Heart left ventricle (tissue), 16 donors: ENCODE data around the gene TAP2. TPM values are rescaled to one million over a fixed set of nuclear protein-coding genes. Genes with fewer than 3 reads are reported as not detected.

Experiments used
- ATAC-seq, 4 donors: fragments of 200-7000 bp; cut with Tn5 transposase; one replicate each; pipeline ENCODE4 v1.9.1; 2020 to 2022; ENCODE audit warnings: moderate library complexity in 4 of 4, mild to moderate bottlenecking in 3 of 4, moderate number of reproducible peaks in 1 of 4
- DNase-seq, 5 donors: peaks; one replicate each; pipeline ENCODE4 v3.0.0-alpha.2; 2020
- H3K27ac ChIP-seq, 12 donors: fragments of 200-600 bp; sonication (generic) in 4 of 12; one replicate each; pipeline versions ENCODE4 v1.5.0 to v1.8.0; 2016 to 2022; ENCODE audit warnings: mild to moderate bottlenecking in 2 of 12
- H3K27me3 ChIP-seq, 9 donors: fragments of 200-600 bp; sonication (generic) in 2 of 9; one replicate each; pipeline versions ENCODE4 v1.5.1 to v1.8.0; 2016 to 2022; ENCODE audit warnings: mild to moderate bottlenecking in 3 of 9
- H3K36me3 ChIP-seq, 9 donors: fragments of 200-600 bp; sonication (generic) in 2 of 9; one replicate each; pipeline versions ENCODE4 v1.5.0 to v1.8.0; 2018 to 2022; ENCODE audit warnings: mild to moderate bottlenecking in 2 of 9
- H3K4me1 ChIP-seq, 12 donors: fragments of 200-600 bp; sonication (generic) in 4 of 12; one replicate each; pipeline versions ENCODE4 v1.5.0 to v1.8.0; 2016 to 2022; ENCODE audit warnings: mild to moderate bottlenecking in 3 of 12
- H3K4me3 ChIP-seq, 12 donors: fragments of 200-600 bp; sonication (generic) in 4 of 12; one replicate each; pipeline versions ENCODE4 v1.5.0 to v1.8.0; 2017 to 2022; ENCODE audit warnings: mild to moderate bottlenecking in 9 of 12, moderate library complexity in 4 of 12
- H3K9me3 ChIP-seq, 12 donors: fragments of 200-600 bp; sonication (generic) in 4 of 12; one replicate each; pipeline versions ENCODE4 v1.5.0 to v1.8.0; 2016 to 2022; ENCODE audit warnings: mild to moderate bottlenecking in 1 of 12
- POLR2A ChIP-seq, 2 donors: fragments of 450-650 bp; IDR thresholded peaks; one replicate each; pipeline ENCODE4 v1.6.1; 2017; ENCODE audit warnings: antibody characterized with exemption in 2 of 2, mild to moderate bottlenecking in 2 of 2, moderate library complexity in 2 of 2
- WGBS, 4 donors: extraction: QIAGEN DNeasy Blood & Tissue Kit in 2 of 4; methylation state at CpG; one replicate each; pipeline versions ENCODE4 v1.1.5 to v1.1.7; 2013 to 2018; 5-methylcytosine and 5-hydroxymethylcytosine counted together
- intact Hi-C, 10 donors: fragments of 100-400 bp; cut with DNase I; formaldehyde crosslinking; loops; one replicate each; pipeline versions ENCODE4 v1.11.1 to v1.14.2; 2022
- long read RNA-seq, 3 donors: library from polyadenylated mRNA; unstranded; transcript quantifications; one replicate each; pipeline ENCODE4 v2.0.0, GENCODE V29; 2020 to 2021
- polyA plus RNA-seq, 2 donors: library from polyadenylated mRNA; stranded (reverse); fragments of 200-250 nt; gene quantifications; one replicate each; pipeline ENCODE4 v1.2.3, GENCODE V29; 2013
- total RNA-seq, 9 donors: library from RNA; depleted of rRNA in 2 of 9; stranded (reverse); fragments of >200 nt in 2 of 9; fragmentation: NEBNext Ultra II Directional in 3 of 9; extraction: Animal tissue kit (Norgen Biotek cat#: 25700) in 3 of 9; gene quantifications; one replicate each; pipeline versions ENCODE4 v1.1.0 to v1.2.4, GENCODE V29; 2016 to 2023
- TF ChIP-seq, protein P1 (sequence below), 12 donors: fragments of 200-600 bp; sonication (generic) in 4 of 12; IDR thresholded peaks; one replicate each; pipeline versions ENCODE4 v1.5.0 to v1.8.0; 2018 to 2022; ENCODE audit warnings: antibody characterized with exemption in 12 of 12, mild to moderate bottlenecking in 5 of 12
- donor health status: ischemic (EF 13 %, LVEDD 7.1; RV severe dilation, severe dysfunction).
- donor health status: healthy with polysubstance abuse.
- donor health status: DM: no; HTN: yes; CAD: no.
- donor health status: DM: no; HTN: no; CAD: no.
- donor health status: ischemic (EF 25% LVEDD 6.9; RV normal size, moderate dysfunction).
- donor health status: ischemic (EF 25% LVEDD 5.7; RV mildly dilated, moderate dysfunction).
- donor health status: healthy.
- donor health status: DM: yes; HTN: yes; CAD: no.
- donor health status: ischemic (EF 35%, LVEDD 5.7; RV mildly dilated, moderate dysfunction).
- donor health status: nonischemic (EF 11% LVEDD 7.7; RV severe dilation, severe dysfunction).
- donor health status: DM: yes; HTN: yes; CAD: no.
- donor health status: PGD.
- donor health status: ischemic (EF 29% LVEDD 5.4; RV normal size, mild dysfunction).
- donor health status: nonischemic (EF 23%, LVEDD 6.1; RV moderate dilation, normal function).

Gene TAP2
- total RNA-seq = 100 to 1,000 TPM in 1 of 9 donors, 10 to 100 TPM in 6, 1 to 10 TPM in 2; 5.4 to 107 (median 14.9) TPM
- 10 to 100 TPM in 1 of 2 donors, 1 to 10 TPM in 1; 7.7 to 12.0 TPM for polyA plus RNA-seq
- long read RNA-seq, donor 1, full-length matches to known transcripts = 2 of 4 reads
- long read RNA-seq, donor 1, partial matches to known transcripts = 0 of 4 reads
- long read RNA-seq, donor 1, other reads (novel, unspliced or antisense) = 2 of 4 reads
- long read RNA-seq, donor 2, full-length matches to known transcripts = 17 of 23 reads
- long read RNA-seq, donor 2, partial matches to known transcripts = 2 of 23 reads
- long read RNA-seq, donor 2, other reads (novel, unspliced or antisense) = 4 of 23 reads
- long read RNA-seq, donor 3, partial matches to known transcripts = 0 of 1 reads
- long read RNA-seq, donor 3, other reads (novel, unspliced or antisense) = 0 of 1 reads

DNA sequence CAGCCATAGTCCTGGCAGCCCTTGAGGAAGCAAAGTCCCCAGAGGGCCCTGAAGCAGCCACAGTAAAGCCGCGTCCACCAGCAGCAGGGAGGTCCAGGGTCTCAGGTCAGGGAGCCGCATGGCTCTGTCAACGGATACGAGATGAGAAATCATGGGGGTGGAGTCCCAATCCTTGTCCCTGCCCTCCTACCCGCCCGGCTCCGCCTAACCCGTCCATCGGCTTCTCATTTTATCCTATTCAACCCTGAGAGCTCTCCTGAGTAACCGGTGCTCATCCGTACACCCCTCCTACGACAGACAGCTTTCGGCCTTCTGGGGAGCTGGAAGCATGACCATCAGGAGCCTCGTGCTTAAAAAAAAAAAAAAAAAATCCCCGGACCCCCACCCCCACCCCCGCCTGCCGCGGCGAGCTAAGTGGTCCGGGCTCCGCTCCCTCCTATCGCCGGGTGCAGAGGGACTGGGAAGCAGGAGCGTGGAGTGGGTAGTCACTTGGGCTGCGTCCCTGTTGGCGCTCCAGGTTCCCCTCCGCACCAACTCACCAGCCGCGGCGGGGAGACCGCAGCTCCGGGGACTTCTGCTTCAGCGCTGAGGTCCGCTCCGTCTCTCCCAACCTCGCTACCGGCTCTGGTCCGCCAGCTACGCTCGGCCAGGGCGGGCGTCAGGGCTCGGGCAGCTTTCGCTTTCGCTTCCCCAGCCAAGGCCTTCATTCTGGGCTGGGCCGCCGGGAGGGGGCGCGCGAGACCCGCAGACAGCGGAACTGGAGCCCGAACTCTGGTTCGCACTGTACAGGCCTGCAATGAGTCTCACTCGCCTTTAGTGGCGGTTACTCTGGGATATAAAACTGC, at the start of gene TAP2:
TAP2 (minus strand) TSS at position 626 of the 845 bp plus-strand sequence; CDS start at position 120, 506 bp downstream.
- 0 to 1% (median 1%) methylated on average over 30 to 57 of the region's 57 CpGs for WGBS, 4 donors
- peaks cover 0 to 72% (median 51%) of the 10 kb centered on the region in 9 donors for H3K36me3 ChIP-seq
- peak within 1 kb of the TSS; percentile 60 to 96 (median 78) for H3K4me3 ChIP-seq
- H3K27me3 ChIP-seq = no peaks in the 10 kb centered on the region
- ATAC-seq = peak; percentile 95 to 97 (median 96)
- TF ChIP-seq, protein P1, sequence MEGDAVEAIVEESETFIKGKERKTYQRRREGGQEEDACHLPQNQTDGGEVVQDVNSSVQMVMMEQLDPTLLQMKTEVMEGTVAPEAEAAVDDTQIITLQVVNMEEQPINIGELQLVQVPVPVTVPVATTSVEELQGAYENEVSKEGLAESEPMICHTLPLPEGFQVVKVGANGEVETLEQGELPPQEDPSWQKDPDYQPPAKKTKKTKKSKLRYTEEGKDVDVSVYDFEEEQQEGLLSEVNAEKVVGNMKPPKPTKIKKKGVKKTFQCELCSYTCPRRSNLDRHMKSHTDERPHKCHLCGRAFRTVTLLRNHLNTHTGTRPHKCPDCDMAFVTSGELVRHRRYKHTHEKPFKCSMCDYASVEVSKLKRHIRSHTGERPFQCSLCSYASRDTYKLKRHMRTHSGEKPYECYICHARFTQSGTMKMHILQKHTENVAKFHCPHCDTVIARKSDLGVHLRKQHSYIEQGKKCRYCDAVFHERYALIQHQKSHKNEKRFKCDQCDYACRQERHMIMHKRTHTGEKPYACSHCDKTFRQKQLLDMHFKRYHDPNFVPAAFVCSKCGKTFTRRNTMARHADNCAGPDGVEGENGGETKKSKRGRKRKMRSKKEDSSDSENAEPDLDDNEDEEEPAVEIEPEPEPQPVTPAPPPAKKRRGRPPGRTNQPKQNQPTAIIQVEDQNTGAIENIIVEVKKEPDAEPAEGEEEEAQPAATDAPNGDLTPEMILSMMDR (IDR thresholded peaks at IDR 0.05) = peak; percentile 92 to 99 (median 97)
- TF ChIP-seq POLR2A (IDR thresholded peaks at IDR 0.05) = peak in 1 of 2 donors; percentile 35
- peak; percentile 95 to 98 (median 96) for DNase-seq
- H3K27ac ChIP-seq = peak within 1 kb of the TSS; percentile 69 to 100 (median 96)
- peaks cover 0 to 60% (median 19%) of the 10 kb centered on the region in 12 donors for H3K4me1 ChIP-seq
- intact Hi-C loops = loop anchor here in 8 of 10 donors (1.0 to 5.0 kb wide), 8 partner anchors 14 to 34 kb away; partner anchors contain the start of genes PSMB9 (in 5 of the 8) and TAP1 (in 2 of the 8)
- no peaks in the 10 kb centered on the region for H3K9me3 ChIP-seq

DNA sequence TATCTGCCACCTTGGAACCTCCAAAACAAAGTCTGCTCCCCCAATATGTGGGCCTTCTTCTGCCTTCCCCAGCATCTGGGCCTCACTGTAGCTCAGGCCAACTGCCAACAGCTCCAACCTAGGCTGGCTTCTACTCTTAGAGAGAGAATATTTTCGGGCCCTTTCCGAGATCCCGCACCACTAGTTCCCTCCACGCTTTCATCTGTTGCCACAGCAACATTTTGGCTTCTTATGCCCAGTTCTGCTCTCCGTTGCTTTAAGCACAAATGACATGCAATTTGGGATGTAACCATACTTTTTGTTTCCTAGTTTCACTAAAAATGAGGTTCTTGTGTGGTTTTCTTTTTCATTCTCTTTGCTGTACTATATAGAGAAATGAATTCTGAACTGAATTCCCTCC, 49.1 kb upstream of the TAP2 start:
- Histone ChIP-seq H3K4me1 (peaks cover 0 to 23% (median 0%) of the 10 kb centered on the region in 12 donors), H3K36me3 (no peaks in the 10 kb centered on the region), H3K9me3 (no peaks in the 10 kb centered on the region), H3K27ac (peak overlapping the region in 1 of 12 donors; percentile 60), H3K27me3 (no peaks in the 10 kb centered on the region), H3K4me3 (no peak overlapping the region)
- TF ChIP-seq POLR2A (IDR thresholded peaks at IDR 0.05) = no peak
- TF ChIP-seq, protein P1 (IDR thresholded peaks at IDR 0.05) = no peak
- WGBS, 4 donors = 81 to 90% (median 86%) methylated on average over 5 of the region's 5 CpGs
- intact Hi-C loops = loop anchor here in 9 of 10 donors (1.0 to 5.0 kb wide), 4 partner anchors 45 to 99 kb away; no protein-coding TSS in a partner anchor
- no peak for DNase-seq
- ATAC-seq = no peak

DNA sequence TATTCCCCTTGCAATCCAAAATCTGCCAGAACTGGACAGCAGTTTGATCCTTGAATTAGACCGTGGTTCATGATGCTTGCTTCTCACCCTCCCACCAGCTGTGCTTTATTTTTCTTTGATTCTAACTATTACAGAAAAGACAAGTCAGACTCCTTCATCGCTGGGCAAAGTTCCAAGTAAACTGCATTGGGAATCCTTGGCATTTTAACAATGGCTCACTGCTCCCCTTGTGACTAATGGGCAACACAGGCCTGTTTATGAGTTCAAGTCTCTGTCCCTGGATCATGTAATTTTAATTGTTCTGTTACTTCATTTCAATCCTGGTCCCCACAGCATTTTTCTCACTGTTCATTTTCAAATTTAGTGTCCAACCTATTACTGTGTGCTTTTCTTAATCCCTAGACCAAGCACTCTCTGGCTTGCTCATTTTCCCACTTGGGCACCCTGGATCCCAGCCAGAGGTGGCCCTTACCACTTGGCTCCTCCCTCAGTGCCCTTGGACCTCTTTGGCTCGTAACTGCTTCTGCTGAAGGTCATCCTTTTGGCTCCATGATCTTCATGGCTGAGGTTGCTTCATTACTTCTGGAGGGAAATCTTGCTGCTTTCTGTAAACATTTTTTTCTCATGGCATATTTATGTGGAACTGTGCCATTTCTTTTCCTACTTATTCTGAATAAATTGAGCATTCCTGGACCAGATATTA, 48.3 kb upstream of the TAP2 start:
- no peak for DNase-seq
- TF ChIP-seq, protein P1 (IDR thresholded peaks at IDR 0.05) = no peak
- no peak for TF ChIP-seq POLR2A (IDR thresholded peaks at IDR 0.05)
- peaks cover 0 to 23% (median 0%) of the 10 kb centered on the region in 12 donors for H3K4me1 ChIP-seq
- H3K27me3 ChIP-seq = no peaks in the 10 kb centered on the region
- WGBS, 4 donors = 36 to 56% (median 44%) methylated on average over 3 of the region's 3 CpGs
- ATAC-seq = no peak
- no peaks in the 10 kb centered on the region for H3K9me3 ChIP-seq
- H3K4me3 ChIP-seq = no peak overlapping the region
- intact Hi-C loops = loop anchor here in 9 of 10 donors (1.0 to 5.0 kb wide), 4 partner anchors 45 to 100 kb away; no protein-coding TSS in a partner anchor
- H3K27ac ChIP-seq = peak overlapping the region in 2 of 12 donors; percentile 12 to 60
- no peaks in the 10 kb centered on the region for H3K36me3 ChIP-seq
